A549 (cell line): ENCODE data around the gene NLRP10.

Experiments
- ATOH8 ChIP-seq: fragments of 250-450 bp; sonication (Bioruptor Pico); IDR thresholded peaks from 2 replicates; pipeline ENCODE4 v1.5.0; 2020; ENCODE audit warnings: low read depth, mild to moderate bottlenecking, moderate library complexity
- CHD2 ChIP-seq: fragments of 150-350 bp; IDR thresholded peaks from 2 replicates; pipeline ENCODE4 v1.6.1; 2014; ENCODE audit warnings: low read length; ENCODE audit not compliant: partially characterized antibody
- CTCF ChIP-seq: fragments of >200 bp; sonication (Bioruptor Twin); formaldehyde crosslinking; IDR thresholded peaks from 3 replicates; pipeline ENCODE4 v1.5.1; 2016
- EP300 ChIP-seq, 2 experiments: fragments of >200 bp; sonication (Bioruptor Twin); formaldehyde crosslinking; IDR thresholded peaks; 2 replicates in 1 of 2; 3 replicates in 1 of 2; pipeline ENCODE4 v1.6.1; 2016 to 2017
- ESRRA ChIP-seq: fragments of 150-350 bp; IDR thresholded peaks from 2 replicates; pipeline ENCODE4 v1.6.1; 2014; ENCODE audit warnings: mild to moderate bottlenecking, low read length, borderline replicate concordance
- JUN ChIP-seq, 2 experiments: fragments of >200 bp; sonication (Bioruptor Twin); formaldehyde crosslinking; IDR thresholded peaks; 2 replicates in 1 of 2; 3 replicates in 1 of 2; pipeline ENCODE4 v1.6.1; 2016 to 2017
- MAX ChIP-seq: IDR thresholded peaks from 2 replicates; pipeline ENCODE4 v1.6.1; 2012
- MYC ChIP-seq: IDR thresholded peaks from 2 replicates; pipeline ENCODE4 v1.6.1; 2012; ENCODE audit warnings: mild to moderate bottlenecking, inconsistent platforms, low read length, improper control_type of control experiment, borderline replicate concordance
- POLR2A ChIP-seq: IDR thresholded peaks from 2 replicates; pipeline ENCODE4 v1.6.1; 2012; ENCODE audit warnings: mild to moderate bottlenecking, low read length
- REST ChIP-seq: fragments of 200-600 bp; sonication (generic); IDR thresholded peaks from 2 replicates; pipeline ENCODE4 v1.6.1; 2016; ENCODE audit warnings: antibody characterized with exemption, mild to moderate bottlenecking, moderate library complexity
- RFX5 ChIP-seq: fragments of 450-650 bp; IDR thresholded peaks from 2 replicates; pipeline ENCODE4 v1.7.1; 2014; ENCODE audit warnings: antibody characterized with exemption, mild to moderate bottlenecking, moderate library complexity

GRCh38 chr11:8011981-8012444 is 46.8 kb upstream of the NLRP10 start:
- TF ChIP-seq REST: no peak
- TF ChIP-seq CHD2: no peak
- TF ChIP-seq JUN (IDR thresholded peaks at IDR 0.05): no peak
- no peak for TF ChIP-seq CTCF
- TF ChIP-seq RFX5: no peak
- no peak for TF ChIP-seq MYC
- no peak for TF ChIP-seq MAX
- TF ChIP-seq ATOH8 (CRISPR knock-in tag): no peak
- no peak for TF ChIP-seq EP300 (IDR thresholded peaks at IDR 0.05)
- TF ChIP-seq ESRRA: no peak
- TF ChIP-seq POLR2A: no peak
